Measurements from ENCODE around the gene MATCAP1. TPM values are rescaled to one million over a fixed set of nuclear protein-coding genes. Genes with fewer than 3 reads are reported as not detected.

The MATCAP1 gene
- total and polyA plus RNA-seq, 11 donors: 4.1 to 21.6 (median 11.1) TPM

- WGBS, 4 donors: 61 to 74% (median 71%) methylated on average over 3 to 5 of the region's 5 CpGs
- intact Hi-C loops (cut with DNase I): no loop called here
- peaks cover 0 to 60% (median 50%) of the 10 kb centered on the region in 9 donors for H3K36me3 ChIP-seq
These were observed 11.9 kb upstream of the MATCAP1 start for GRCh38 chr16:67195676-67196075.

DNA sequence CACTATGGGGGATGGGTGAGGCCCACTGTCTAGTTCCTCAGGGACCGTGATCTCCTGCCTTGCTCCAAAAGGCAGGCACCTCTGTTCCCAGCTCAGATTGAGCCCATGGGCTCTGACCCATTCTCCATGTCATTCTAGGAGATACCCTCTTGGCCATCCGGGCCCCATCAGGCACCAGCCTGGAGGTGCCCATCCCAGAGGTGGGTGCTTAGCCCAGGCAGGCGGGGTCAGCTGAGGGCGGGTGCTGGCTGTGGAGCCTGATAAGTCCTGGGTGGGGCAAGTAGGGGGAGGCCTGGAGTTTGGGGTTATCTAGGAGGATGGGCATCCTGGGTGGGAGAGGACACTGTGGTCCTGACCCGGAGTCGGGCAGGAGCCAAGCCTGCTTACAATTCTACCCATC is 10.5 kb upstream of the MATCAP1 start:
- 72 to 94% (median 90%) methylated on average over 2 to 6 of the region's 6 CpGs for WGBS, 4 donors
- H3K27ac ChIP-seq: no peak overlapping the region
- H3K4me1 ChIP-seq: peaks cover 2 to 57% (median 38%) of the 10 kb centered on the region in 12 donors
- intact Hi-C loops (cut with DNase I): loop anchor here in 5 of 10 donors (5.0 kb wide), 2 partner anchors 33 to 53 kb away; partner anchors contain the start of genes TMEM208 (in 4 of the 5), FHOD1 (in 1 of the 5) and SLC9A5 (in 1 of the 5)
- no peak for ATAC-seq
- H3K4me3 ChIP-seq: no peak overlapping the region
- H3K9me3 ChIP-seq: no peaks in the 10 kb centered on the region
- no peaks in the 10 kb centered on the region for H3K27me3 ChIP-seq
- H3K36me3 ChIP-seq: peaks cover 0 to 60% (median 49%) of the 10 kb centered on the region in 9 donors
- peak in 1 of 5 donors; percentile 26 for DNase-seq
- no peak for TF ChIP-seq POLR2A (IDR thresholded peaks at IDR 0.05)
- TF ChIP-seq, protein P1, sequence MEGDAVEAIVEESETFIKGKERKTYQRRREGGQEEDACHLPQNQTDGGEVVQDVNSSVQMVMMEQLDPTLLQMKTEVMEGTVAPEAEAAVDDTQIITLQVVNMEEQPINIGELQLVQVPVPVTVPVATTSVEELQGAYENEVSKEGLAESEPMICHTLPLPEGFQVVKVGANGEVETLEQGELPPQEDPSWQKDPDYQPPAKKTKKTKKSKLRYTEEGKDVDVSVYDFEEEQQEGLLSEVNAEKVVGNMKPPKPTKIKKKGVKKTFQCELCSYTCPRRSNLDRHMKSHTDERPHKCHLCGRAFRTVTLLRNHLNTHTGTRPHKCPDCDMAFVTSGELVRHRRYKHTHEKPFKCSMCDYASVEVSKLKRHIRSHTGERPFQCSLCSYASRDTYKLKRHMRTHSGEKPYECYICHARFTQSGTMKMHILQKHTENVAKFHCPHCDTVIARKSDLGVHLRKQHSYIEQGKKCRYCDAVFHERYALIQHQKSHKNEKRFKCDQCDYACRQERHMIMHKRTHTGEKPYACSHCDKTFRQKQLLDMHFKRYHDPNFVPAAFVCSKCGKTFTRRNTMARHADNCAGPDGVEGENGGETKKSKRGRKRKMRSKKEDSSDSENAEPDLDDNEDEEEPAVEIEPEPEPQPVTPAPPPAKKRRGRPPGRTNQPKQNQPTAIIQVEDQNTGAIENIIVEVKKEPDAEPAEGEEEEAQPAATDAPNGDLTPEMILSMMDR (IDR thresholded peaks at IDR 0.05): no peak

More at GRCh38 chr16:67195676-67196075, 11.9 kb upstream of the MATCAP1 start:
- Histone ChIP-seq H3K27ac (no peak overlapping the region), H3K4me1 (peaks cover 2 to 54% (median 34%) of the 10 kb centered on the region in 12 donors), H3K27me3 (no peaks in the 10 kb centered on the region), H3K9me3 (no peaks in the 10 kb centered on the region), H3K4me3 (no peak overlapping the region)
- no peak for TF ChIP-seq POLR2A (IDR thresholded peaks at IDR 0.05)
- TF ChIP-seq, protein P1 (IDR thresholded peaks at IDR 0.05): no peak
- ATAC-seq (no peak), DNase-seq (no peak)

DNA sequence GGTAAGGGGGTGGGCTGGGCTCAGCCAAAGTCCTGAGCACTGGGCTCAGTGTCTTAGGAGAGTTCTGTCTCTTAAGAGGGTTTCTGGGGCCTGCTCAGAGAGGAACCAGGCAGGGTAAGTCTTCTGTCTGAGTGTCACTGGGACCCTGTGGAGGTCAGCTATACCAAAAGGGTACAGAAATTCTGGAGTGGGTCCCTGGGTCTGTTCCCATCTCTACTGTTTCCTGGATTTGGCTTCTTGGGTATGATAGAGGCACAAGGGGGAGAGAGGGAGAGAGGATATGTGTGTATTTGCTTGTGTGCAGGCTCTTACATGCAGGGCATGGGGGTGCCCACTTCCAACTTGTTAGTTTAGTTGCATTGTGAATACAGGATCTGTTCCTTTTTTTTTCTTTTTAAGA is 9.8 kb upstream of the MATCAP1 start:
- Histone ChIP-seq H3K27me3 (no peaks in the 10 kb centered on the region), H3K27ac (peak overlapping the region in 1 of 12 donors; percentile 89), H3K36me3 (peaks cover 0 to 56% (median 48%) of the 10 kb centered on the region in 9 donors), H3K4me3 (peak overlapping the region in 8 of 12 donors; percentile 74 to 100 (median 94)), H3K9me3 (no peaks in the 10 kb centered on the region), H3K4me1 (peaks cover 2 to 50% (median 36%) of the 10 kb centered on the region in 12 donors)
- no peak for TF ChIP-seq POLR2A (IDR thresholded peaks at IDR 0.05)
- TF ChIP-seq, protein P1 (IDR thresholded peaks at IDR 0.05): no peak
- DNase-seq: no peak
- no peak for ATAC-seq
- intact Hi-C loops (cut with DNase I): loop anchor here in 5 of 10 donors (5.0 kb wide), 2 partner anchors 34 to 54 kb away; partner anchors contain the start of genes TMEM208 (in 4 of the 5), FHOD1 (in 1 of the 5) and SLC9A5 (in 1 of the 5)

DNA sequence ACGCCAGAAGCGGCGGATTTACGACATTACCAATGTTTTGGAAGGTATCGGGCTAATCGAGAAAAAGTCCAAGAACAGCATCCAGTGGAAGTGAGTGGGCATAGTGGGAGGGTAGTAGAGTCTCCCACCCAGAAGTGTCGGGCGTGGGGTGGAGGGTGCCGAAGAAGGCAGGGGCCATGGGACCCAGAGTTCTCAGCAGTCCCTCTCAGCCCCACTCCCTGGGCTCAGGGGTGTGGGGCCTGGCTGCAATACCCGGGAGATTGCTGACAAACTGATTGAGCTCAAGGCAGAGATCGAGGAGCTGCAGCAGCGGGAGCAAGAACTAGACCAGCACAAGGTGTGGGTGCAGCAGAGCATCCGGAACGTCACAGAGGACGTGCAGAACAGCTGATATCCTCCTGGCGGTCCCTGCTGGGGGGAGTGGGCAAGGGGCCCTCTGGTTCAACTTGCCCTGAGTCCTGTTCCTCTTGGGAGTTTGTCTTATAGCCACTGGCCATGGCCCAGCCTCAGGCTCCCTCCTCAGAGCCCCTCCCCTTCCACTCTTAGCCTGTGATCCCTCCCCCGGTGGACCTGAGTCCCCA is 9.1 kb upstream of the MATCAP1 start:
- intact Hi-C loops (cut with DNase I): loop anchor here in 5 of 10 donors (5.0 kb wide), 2 partner anchors 34 to 54 kb away; partner anchors contain the start of genes TMEM208 (in 4 of the 5), FHOD1 (in 1 of the 5) and SLC9A5 (in 1 of the 5)
- peak overlapping the region in 11 of 12 donors; percentile 80 to 93 (median 88) for H3K27ac ChIP-seq
- 23 to 30% (median 28%) methylated on average over 15 to 17 of the region's 17 CpGs for WGBS, 4 donors
- H3K36me3 ChIP-seq: peaks cover 0 to 49% (median 41%) of the 10 kb centered on the region in 9 donors
- no peak for TF ChIP-seq POLR2A (IDR thresholded peaks at IDR 0.05)
- TF ChIP-seq, protein P1 (IDR thresholded peaks at IDR 0.05): no peak
- no peaks in the 10 kb centered on the region for H3K9me3 ChIP-seq
- no peaks in the 10 kb centered on the region for H3K27me3 ChIP-seq
- DNase-seq (no peak), ATAC-seq (no peak)
- peak overlapping the region; percentile 74 to 100 (median 94) for H3K4me3 ChIP-seq
- H3K4me1 ChIP-seq: peaks cover 2 to 43% (median 30%) of the 10 kb centered on the region in 12 donors

All from heart left ventricle (tissue), 16 donors.